ENCODE results near the gene OVCH2. TPM values are rescaled to one million over a fixed set of nuclear protein-coding genes. Genes with fewer than 3 reads are reported as not detected.
A peak's percentile ranks its signal among the peaks of the same experiment; 100 is the strongest.

Gene OVCH2
- total RNA-seq, 2 experiments from 2014 or later, result not detected

- DNase-seq, result no peak
- intact Hi-C loops (cut with micrococcal nuclease), result no loop called here
- H3K4me1 Mint-ChIP-seq (ENCODE audit: low read depth), result peaks cover 7% of the 10 kb centered on the region
- no peak overlapping the region for H3K4me3 Mint-ChIP-seq
- no peaks in the 10 kb centered on the region for H3K9me3 Mint-ChIP-seq
- no peak for ATAC-seq
- ChIA-PET POLR2A (interaction anchor here (1.4 kb wide), 1 partner anchor 10 kb away, joined by 3 read pairs; no protein-coding TSS in a partner anchor), CTCF (interaction anchor here (0.9 to 1.9 kb wide), 5 partner anchors 9 to 164 kb away, joined by 3 to 8 read pairs (median 4); partner anchors contain the start of gene PPFIBP2)
- H3K36me3 Mint-ChIP-seq (ENCODE audit: low read depth), result no peaks in the 10 kb centered on the region
- H3K27me3 Mint-ChIP-seq, result peaks cover 56% of the 10 kb centered on the region
- no peak for TF ChIP-seq CTCF (IDR thresholded peaks at IDR 0.05)
- no peak overlapping the region for H3K27ac Mint-ChIP-seq
Observed at GRCh38 chr11:7677071-7677470, 29.2 kb downstream of the OVCH2 start.

- peaks cover 56% of the 10 kb centered on the region for H3K27me3 Mint-ChIP-seq
Observed at GRCh38 chr11:7675631-7676030, 30.6 kb downstream of the OVCH2 start.

GRCh38 chr11:7673724-7674434, 32.4 kb downstream of the OVCH2 start:
- Mint-ChIP-seq H3K4me3 (peak overlapping the region; percentile 60), H3K36me3 (ENCODE audit: low read depth) (no peaks in the 10 kb centered on the region), H3K9me3 (no peaks in the 10 kb centered on the region), H3K27me3 (peaks cover 54% of the 10 kb centered on the region), H3K4me1 (ENCODE audit: low read depth) (peaks cover 11% of the 10 kb centered on the region), H3K27ac (no peak overlapping the region)
- POLR2A ChIA-PET, result no interaction called here
- no peak for TF ChIP-seq CTCF (IDR thresholded peaks at IDR 0.05)
- DNase-seq (peak; percentile 29), ATAC-seq (peak; percentile 60)
- intact Hi-C loops (cut with micrococcal nuclease), result no loop called here
- CTCF ChIA-PET, result interaction anchor here (0.6 to 1.1 kb wide), 2 partner anchors 49 to 214 kb away, joined by 3 read pairs; no protein-coding TSS in a partner anchor

More at GRCh38 chr11:7675631-7676030, 30.6 kb downstream of the OVCH2 start:
- no peaks in the 10 kb centered on the region for H3K36me3 Mint-ChIP-seq (ENCODE audit: low read depth)
- ChIA-PET CTCF (interaction anchor here (0.7 to 1.9 kb wide), 9 partner anchors 8 to 424 kb away, joined by 3 to 8 read pairs (median 4); partner anchors contain the start of gene PPFIBP2), POLR2A (interaction anchor here (0.6 kb wide), 1 partner anchor 10 kb away, joined by 3 read pairs; no protein-coding TSS in a partner anchor)
- intact Hi-C loops (cut with micrococcal nuclease), result no loop called here
- DNase-seq (no peak), ATAC-seq (no peak)
- TF ChIP-seq CTCF (IDR thresholded peaks at IDR 0.05), result no peak
- no peak overlapping the region for H3K4me3 Mint-ChIP-seq
- no peaks in the 10 kb centered on the region for H3K9me3 Mint-ChIP-seq
- peaks cover 11% of the 10 kb centered on the region for H3K4me1 Mint-ChIP-seq (ENCODE audit: low read depth)
- no peak overlapping the region for H3K27ac Mint-ChIP-seq

- peak; percentile 7 for DNase-seq
- Mint-ChIP-seq H3K9me3 (no peaks in the 10 kb centered on the region), H3K27me3 (peaks cover 54% of the 10 kb centered on the region), H3K27ac (no peak within 1 kb of the TSS), H3K4me1 (ENCODE audit: low read depth) (peaks cover 11% of the 10 kb centered on the region), H3K4me3 (peak within 1 kb of the TSS; percentile 60), H3K36me3 (ENCODE audit: low read depth) (no peaks in the 10 kb centered on the region)
- ChIA-PET POLR2A (no interaction called here), CTCF (interaction anchor here (0.6 to 1.1 kb wide), 2 partner anchors 48 to 213 kb away, joined by 3 read pairs; no protein-coding TSS in a partner anchor)
- TF ChIP-seq CTCF (IDR thresholded peaks at IDR 0.05), result no peak
- intact Hi-C loops (cut with micrococcal nuclease), result no loop called here
- peak; percentile 8 for ATAC-seq
Observed at GRCh38 chr11:7672960-7673723, 33.1 kb downstream of the OVCH2 start, which contains the start of gene CYB5R2. Gene CYB5R2, minus strand, starts transcription at chr11:7673500. Its CDS starts 675 bp downstream, at chr11:7672825.
